HCT116 (cell line): ENCODE measurements around the gene MST1R.

Experiments
- CTCF ChIP-seq, 3 experiments: fragments of 200-600 bp in 1 of 3; sonication (generic) in 1 of 3; IDR thresholded peaks in 2 of 3; conservative IDR thresholded peaks in 1 of 3; 2 replicates each; pipeline ENCODE4 v1.5.1; 2012 to 2017; ENCODE audit warnings: low read depth in 2 of 3, low read length in 2 of 3, antibody characterized with exemption in 1 of 3, borderline replicate concordance in 1 of 3, control low read depth in 1 of 3, mild to moderate bottlenecking in 1 of 3, mixed read lengths in 1 of 3, mixed run types in 1 of 3, moderate library complexity in 1 of 3; ENCODE audit not compliant: insufficient read depth in 1 of 3
- ELF1 ChIP-seq: IDR thresholded peaks from 2 replicates; pipeline ENCODE4 v1.6.1; 2012; ENCODE audit warnings: low read depth, borderline replicate concordance
- EZH2phosphoT487 ChIP-seq: fragments of 200-600 bp; IDR thresholded peaks from 2 replicates; pipeline ENCODE4 v1.6.1; 2018; ENCODE audit warnings: antibody characterized with exemption, borderline replicate concordance
- POLR2A ChIP-seq: IDR thresholded peaks from 2 replicates; pipeline ENCODE4 v1.7.0; 2011; ENCODE audit warnings: borderline replicate concordance; ENCODE audit not compliant: insufficient read depth, insufficient read length; ENCODE audit errors: extremely low read depth
- ZBTB33 ChIP-seq: IDR thresholded peaks from 2 replicates; pipeline ENCODE4 v1.6.1; 2011; ENCODE audit warnings: mild to moderate bottlenecking, low read length, moderate library complexity; ENCODE audit not compliant: insufficient replicate concordance; ENCODE audit errors: extremely low read depth

- TF ChIP-seq POLR2A (no peak), ELF1 (no peak), EZH2phosphoT487 (no peak), ZBTB33 (no peak), CTCF (IDR thresholded peaks at IDR 0.05 in 2 of 3, conservative IDR thresholded peaks at IDR 0.05 in 1 of 3; ENCODE audit: borderline replicate concordance in 1 of 3, insufficient read depth in 1 of 3, low read depth in 2 of 3, low read length in 2 of 3) (no peak)
Measured at GRCh38 chr3:49855662-49856061, 48.0 kb downstream of the MST1R start.
